22Rv1 (cell line): ENCODE measurements around the gene STXBP5L.

ENCODE experiments used
- ZFX ChIP-seq: fragments of 450-650 bp; IDR thresholded peaks from 2 replicates; pipeline ENCODE4 v1.6.1; 2017; ENCODE audit warnings: antibody characterized with exemption, borderline replicate concordance
- TF ChIP-seq, protein P1 (sequence below): fragments of 450-650 bp; IDR thresholded peaks from 2 replicates; pipeline ENCODE4 v1.5.1; 2017; ENCODE audit warnings: mild to moderate bottlenecking

GRCh38 chr3:121330118-121330517 is 422.1 kb downstream of the STXBP5L start:
- TF ChIP-seq, protein P1, sequence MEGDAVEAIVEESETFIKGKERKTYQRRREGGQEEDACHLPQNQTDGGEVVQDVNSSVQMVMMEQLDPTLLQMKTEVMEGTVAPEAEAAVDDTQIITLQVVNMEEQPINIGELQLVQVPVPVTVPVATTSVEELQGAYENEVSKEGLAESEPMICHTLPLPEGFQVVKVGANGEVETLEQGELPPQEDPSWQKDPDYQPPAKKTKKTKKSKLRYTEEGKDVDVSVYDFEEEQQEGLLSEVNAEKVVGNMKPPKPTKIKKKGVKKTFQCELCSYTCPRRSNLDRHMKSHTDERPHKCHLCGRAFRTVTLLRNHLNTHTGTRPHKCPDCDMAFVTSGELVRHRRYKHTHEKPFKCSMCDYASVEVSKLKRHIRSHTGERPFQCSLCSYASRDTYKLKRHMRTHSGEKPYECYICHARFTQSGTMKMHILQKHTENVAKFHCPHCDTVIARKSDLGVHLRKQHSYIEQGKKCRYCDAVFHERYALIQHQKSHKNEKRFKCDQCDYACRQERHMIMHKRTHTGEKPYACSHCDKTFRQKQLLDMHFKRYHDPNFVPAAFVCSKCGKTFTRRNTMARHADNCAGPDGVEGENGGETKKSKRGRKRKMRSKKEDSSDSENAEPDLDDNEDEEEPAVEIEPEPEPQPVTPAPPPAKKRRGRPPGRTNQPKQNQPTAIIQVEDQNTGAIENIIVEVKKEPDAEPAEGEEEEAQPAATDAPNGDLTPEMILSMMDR = no peak
- TF ChIP-seq ZFX = no peak
